Right ventricle myocardium inferior (tissue), 1 donor: ENCODE results near the gene PIBF1. TPM values are rescaled to one million over a fixed set of nuclear protein-coding genes. Genes with fewer than 3 reads are reported as not detected.

Experiments
- ATAC-seq: fragments of 200-7000 bp; cut with Tn5 transposase; one replicate; pipeline ENCODE4 v1.9.1; 2020; ENCODE audit warnings: mild to moderate bottlenecking, moderate library complexity
- DNase-seq: peaks from one replicate; pipeline ENCODE4 v3.0.0; 2021; ENCODE audit errors: missing footprints
- intact Hi-C: fragments of 100-400 bp; cut with DNase I; formaldehyde crosslinking; loops from one replicate; pipeline ENCODE4 v1.11.0; 2022
- total RNA-seq: library from RNA; stranded (reverse); fragmentation: NEBNext Ultra II Directional; extraction: Animal tissue kit (Norgen Biotek cat#: 25700); gene quantifications from one replicate; pipeline ENCODE4 v1.2.1, GENCODE V29; 2021
- donor health status: DM: no; HTN: yes; CAD: no; lungs with severe emphysema.

The PIBF1 gene
- total RNA-seq, 1 donor from 2014 or later, result 16.3 TPM

- intact Hi-C loops, result no loop called here
- ATAC-seq (no peak), DNase-seq (no peak)
Observed at GRCh38 chr13:73065665-73066340, 283.9 kb downstream of the PIBF1 start.

Other genes starting within 250 kb of the PIBF1 start
- gene MZT1, start 54.5 kb upstream of the PIBF1 start, total RNA-seq, result 6.6 TPM
- 0.62 TPM for gene BORA, start 54.2 kb upstream of the PIBF1 start, total RNA-seq
- gene DIS3, start 233 bp upstream of the PIBF1 start, total RNA-seq, result 14.8 TPM